GM19452 (cell line): ENCODE data around the gene FAM25G.

Source experiments
- ATAC-seq: cut with Tn5 transposase; IDR thresholded peaks from one replicate; pipeline ENCODE4 v1.9.1; 2021; ENCODE audit not compliant: unreplicated experiment

FAM25G gene

GRCh38 chr10:47449102-47449978 is 42.2 kb downstream of the FAM25G start:
- ATAC-seq, result no peak

DNA sequence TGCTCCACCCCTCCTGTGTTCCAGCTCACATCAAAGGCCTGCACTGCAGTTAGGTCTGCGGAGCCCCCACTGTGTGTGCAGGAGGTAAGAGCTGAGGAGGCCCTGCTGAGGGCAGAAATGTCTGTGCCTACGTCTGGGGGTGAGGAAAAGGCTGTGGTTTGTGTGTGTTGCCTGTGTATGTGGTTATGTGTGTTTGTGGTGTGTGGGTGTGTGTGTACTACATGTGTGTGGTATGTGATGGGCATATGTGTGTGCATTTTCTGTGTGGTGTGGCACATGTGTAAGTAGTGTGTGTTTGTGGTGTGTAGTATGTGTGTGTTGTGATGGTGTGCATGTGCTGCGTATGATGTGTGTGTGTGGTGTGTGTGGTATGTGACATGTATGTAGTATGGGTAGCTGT is 43.8 kb downstream of the FAM25G start:
- ATAC-seq, result no peak

- ATAC-seq, result no peak
These were observed 44.3 kb downstream of the FAM25G start for GRCh38 chr10:47447209-47447608.

DNA sequence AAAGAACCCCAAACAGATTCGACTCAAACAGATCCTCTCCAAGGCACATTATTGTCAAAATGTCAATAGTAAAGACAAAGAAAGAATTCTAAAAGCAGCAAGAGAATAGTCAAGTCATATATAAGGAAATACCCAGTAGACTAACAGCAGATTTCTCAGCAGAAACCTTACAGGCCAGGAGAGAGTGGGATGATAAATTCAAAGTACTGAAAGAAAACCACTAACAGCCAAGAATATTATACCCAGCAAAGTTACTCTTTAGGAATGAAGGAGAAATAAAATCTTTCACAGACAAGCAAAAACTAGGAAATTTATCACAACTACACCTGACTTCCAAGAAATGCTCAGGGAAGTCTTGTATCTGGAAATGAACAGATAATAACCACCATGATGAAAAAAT is 45.8 kb downstream of the FAM25G start:
- no peak for ATAC-seq

GRCh38 chr10:47444047-47444446 is 47.5 kb downstream of the FAM25G start:
- no peak for ATAC-seq

- ATAC-seq, result no peak
These were observed 48.4 kb downstream of the FAM25G start for GRCh38 chr10:47443145-47443544.

DNA sequence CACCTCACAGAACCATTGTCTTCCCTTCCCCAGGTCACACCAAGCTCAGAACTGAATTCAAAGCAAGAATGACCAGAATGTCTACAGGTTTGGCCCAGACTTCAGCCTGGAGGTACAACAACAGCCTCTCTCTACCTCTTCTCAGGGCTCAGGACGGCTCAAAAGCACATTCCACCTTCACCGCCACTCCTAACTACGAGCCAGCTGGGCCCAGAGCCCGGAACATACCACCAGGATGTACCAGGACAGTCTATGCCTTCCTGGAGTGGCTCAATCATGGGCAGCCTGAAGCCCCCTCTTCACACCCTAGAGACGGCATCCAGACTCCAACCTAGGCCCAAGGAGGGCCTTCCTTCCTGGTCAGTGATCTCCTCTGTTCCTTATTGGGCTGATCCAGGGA is 49.1 kb downstream of the FAM25G start:
- no peak for ATAC-seq

DNA sequence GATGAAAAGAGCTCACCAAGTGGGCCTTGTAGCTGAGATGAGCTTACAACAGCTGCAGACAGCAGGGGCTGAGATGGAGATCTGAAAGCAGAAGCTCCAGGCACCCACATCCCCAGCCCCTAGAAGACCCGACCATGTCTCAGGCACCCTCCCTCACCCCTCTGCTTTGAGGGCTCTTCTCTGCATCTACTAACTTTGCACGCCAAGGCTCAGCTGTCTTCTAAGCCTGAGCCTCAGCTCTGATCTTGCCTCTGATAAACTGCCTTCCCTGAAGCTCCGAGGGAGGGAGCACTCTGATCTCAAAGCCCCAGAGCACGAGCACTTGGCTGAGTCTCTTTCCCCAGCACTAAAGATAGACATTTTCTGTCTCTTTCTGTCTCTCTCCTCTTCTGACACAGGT is 49.6 kb downstream of the FAM25G start:
- no peak for ATAC-seq

- no peak for ATAC-seq
These were observed 51.3 kb downstream of the FAM25G start for GRCh38 chr10:47440207-47440606.

- no peak for ATAC-seq
These were observed 52.5 kb downstream of the FAM25G start for GRCh38 chr10:47438857-47439474.
